Esophagus muscularis mucosa (tissue), 4 donors: ENCODE results near the gene CHRNB4. TPM values are rescaled to one million over a fixed set of nuclear protein-coding genes. Genes with fewer than 3 reads are reported as not detected.

Source experiments
- DNase-seq: peaks from one replicate; pipeline ENCODE4 v3.0.0-alpha.2; 2017; ENCODE audit errors: extremely low spot score
- H3K27ac ChIP-seq, 4 donors: fragments of 200-600 bp; sonication (generic); replicated peaks in 1 of 4; 1 replicate in 3 of 4; 2 replicates in 1 of 4; pipeline ENCODE4 v1.5.1; 2016 to 2019; ENCODE audit warnings: mild to moderate bottlenecking in 1 of 4
- H3K27me3 ChIP-seq, 4 donors: fragments of 200-600 bp; sonication (generic); one replicate each; pipeline versions ENCODE4 v1.5.1 to v1.6.0; 2016 to 2019
- H3K36me3 ChIP-seq, 4 donors: fragments of 200-600 bp; sonication (generic); one replicate each; pipeline ENCODE4 v1.5.1; 2016 to 2019
- H3K4me1 ChIP-seq, 4 donors: fragments of 200-600 bp; sonication (generic); one replicate each; pipeline ENCODE4 v1.5.1; 2016 to 2019
- H3K4me3 ChIP-seq, 4 donors: fragments of 200-600 bp; sonication (generic); 1 replicate in 2 of 4; 2 replicates in 2 of 4; pipeline ENCODE4 v1.5.1; 2016 to 2019; ENCODE audit warnings: mild to moderate bottlenecking in 4 of 4, moderate library complexity in 1 of 4
- H3K9me3 ChIP-seq, 4 donors: fragments of 200-600 bp; sonication (generic); 1 replicate in 3 of 4; 2 replicates in 1 of 4; pipeline ENCODE4 v1.5.1; 2016 to 2019
- EP300 ChIP-seq: sonication (generic); formaldehyde crosslinking; IDR thresholded peaks from one replicate; pipeline ENCODE4 v1.6.1; 2017; ENCODE audit warnings: antibody characterized with exemption
- POLR2A ChIP-seq: fragments of 450-650 bp; IDR thresholded peaks from one replicate; pipeline ENCODE4 v1.6.1; 2017; ENCODE audit warnings: antibody characterized with exemption, moderate library complexity, mild to moderate bottlenecking, low read depth
- POLR2AphosphoS5 ChIP-seq, 2 donors: sonication (generic); formaldehyde crosslinking; IDR thresholded peaks; one replicate each; pipeline ENCODE4 v1.6.1; 2017; ENCODE audit warnings: antibody characterized with exemption in 2 of 2
- WGBS: methylation state at CpG from one replicate; pipeline ENCODE4 v1.1.5; 2018; 5-methylcytosine and 5-hydroxymethylcytosine counted together
- intact Hi-C: fragments of 100-400 bp; cut with DNase I; formaldehyde crosslinking; loops from one replicate; pipeline ENCODE4 v1.15.1; 2023
- total RNA-seq, 4 donors: library from RNA; depleted of rRNA; stranded (reverse); fragments of >200 nt; gene quantifications; one replicate each; pipeline versions ENCODE4 v1.1.0 to v1.2.1, GENCODE V29; 2016
- TF ChIP-seq, protein P1 (sequence below), 3 experiments: fragments of 200-600 bp in 2 of 3; fragments of 450-650 bp in 1 of 3; sonication (generic) in 2 of 3; IDR thresholded peaks; one replicate each; pipeline ENCODE4 v1.5.1; 2017 to 2019; ENCODE audit warnings: antibody characterized with exemption in 3 of 3, mild to moderate bottlenecking in 2 of 3, moderate library complexity in 1 of 3

CHRNB4 gene
- total RNA-seq, 4 donors from 2014 or later, result 0.26 to 0.50 (median 0.34) TPM; not detected in 1

DNA sequence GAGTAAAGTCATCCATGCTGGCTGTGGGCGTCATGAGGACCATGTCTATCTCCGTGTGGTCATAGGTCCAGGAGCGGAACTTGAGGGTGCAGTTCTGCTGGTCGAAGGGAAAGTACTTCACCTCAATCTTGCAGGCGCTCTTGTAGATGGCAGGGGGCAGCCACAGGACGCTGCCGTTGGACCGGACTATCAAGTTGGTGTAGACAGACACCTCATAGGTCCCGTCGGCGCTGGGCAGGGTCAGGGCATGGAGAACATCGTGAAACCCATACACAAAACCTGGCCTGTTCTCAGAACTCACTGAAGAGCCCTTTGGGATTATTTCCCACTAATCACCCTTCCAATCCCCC, 11.3 kb downstream of the CHRNB4 start:
- Histone ChIP-seq H3K27me3 (peaks cover 0 to 31% (median 0%) of the 10 kb centered on the region in 4 donors), H3K4me3 (no peak overlapping the region), H3K4me1 (no peaks in the 10 kb centered on the region), H3K27ac (no peak overlapping the region), H3K9me3 (peaks cover 0 to 15% (median 9%) of the 10 kb centered on the region in 4 donors), H3K36me3 (no peaks in the 10 kb centered on the region)
- TF ChIP-seq, protein P1, sequence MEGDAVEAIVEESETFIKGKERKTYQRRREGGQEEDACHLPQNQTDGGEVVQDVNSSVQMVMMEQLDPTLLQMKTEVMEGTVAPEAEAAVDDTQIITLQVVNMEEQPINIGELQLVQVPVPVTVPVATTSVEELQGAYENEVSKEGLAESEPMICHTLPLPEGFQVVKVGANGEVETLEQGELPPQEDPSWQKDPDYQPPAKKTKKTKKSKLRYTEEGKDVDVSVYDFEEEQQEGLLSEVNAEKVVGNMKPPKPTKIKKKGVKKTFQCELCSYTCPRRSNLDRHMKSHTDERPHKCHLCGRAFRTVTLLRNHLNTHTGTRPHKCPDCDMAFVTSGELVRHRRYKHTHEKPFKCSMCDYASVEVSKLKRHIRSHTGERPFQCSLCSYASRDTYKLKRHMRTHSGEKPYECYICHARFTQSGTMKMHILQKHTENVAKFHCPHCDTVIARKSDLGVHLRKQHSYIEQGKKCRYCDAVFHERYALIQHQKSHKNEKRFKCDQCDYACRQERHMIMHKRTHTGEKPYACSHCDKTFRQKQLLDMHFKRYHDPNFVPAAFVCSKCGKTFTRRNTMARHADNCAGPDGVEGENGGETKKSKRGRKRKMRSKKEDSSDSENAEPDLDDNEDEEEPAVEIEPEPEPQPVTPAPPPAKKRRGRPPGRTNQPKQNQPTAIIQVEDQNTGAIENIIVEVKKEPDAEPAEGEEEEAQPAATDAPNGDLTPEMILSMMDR (IDR thresholded peaks at IDR 0.05), result no peak
- no peak for TF ChIP-seq POLR2A
- intact Hi-C loops, result no loop called here
- 95% methylated on average over 8 of the region's 12 CpGs for WGBS
- no peak for DNase-seq

DNA sequence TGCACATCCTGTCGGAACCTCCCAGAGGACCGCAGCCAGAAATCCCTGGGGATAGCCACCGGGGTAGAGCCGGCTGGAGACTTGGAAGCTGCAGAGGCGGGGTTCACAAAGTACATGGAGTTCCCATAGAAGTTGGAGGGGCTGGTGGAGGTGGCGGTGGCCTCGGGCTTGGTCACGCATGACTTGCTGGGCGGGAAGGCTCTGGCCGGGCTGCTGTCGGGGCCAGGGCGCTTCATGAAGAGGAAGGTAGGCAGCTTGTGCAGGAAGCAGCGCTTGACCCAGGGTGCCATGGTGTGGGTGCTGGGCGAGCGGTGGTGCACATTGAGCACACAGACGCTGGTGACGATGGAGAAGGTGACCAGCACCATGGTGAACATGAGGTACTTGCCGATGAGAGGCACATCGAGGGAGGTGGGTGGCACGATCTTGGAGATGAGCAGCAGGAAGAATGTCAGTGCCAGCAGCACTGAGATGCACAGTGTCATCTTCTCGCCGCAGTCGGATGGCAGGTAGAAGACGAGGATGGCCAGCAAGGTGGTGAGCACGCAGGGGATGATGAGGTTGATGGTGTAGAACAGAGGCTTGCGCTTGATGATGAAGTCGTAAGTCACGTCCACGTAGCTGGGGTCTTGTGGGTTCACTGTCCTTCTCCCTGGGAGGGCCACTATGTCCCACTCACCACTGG, 11.8 kb downstream of the CHRNB4 start:
- DNase-seq, result no peak
- intact Hi-C loops, result no loop called here
- no peaks in the 10 kb centered on the region for H3K36me3 ChIP-seq
- no peak overlapping the region for H3K27ac ChIP-seq
- 92% methylated on average over 29 of the region's 29 CpGs for WGBS
- H3K4me1 ChIP-seq, result no peaks in the 10 kb centered on the region
- no peak overlapping the region for H3K4me3 ChIP-seq
- no peak for TF ChIP-seq POLR2AphosphoS5 (IDR thresholded peaks at IDR 0.05)
- no peak for TF ChIP-seq EP300
- no peak for TF ChIP-seq POLR2A
- TF ChIP-seq, protein P1 (IDR thresholded peaks at IDR 0.05), result no peak
- peaks cover 0 to 15% (median 9%) of the 10 kb centered on the region in 4 donors for H3K9me3 ChIP-seq
- peaks cover 0 to 34% (median 0%) of the 10 kb centered on the region in 4 donors for H3K27me3 ChIP-seq

DNA sequence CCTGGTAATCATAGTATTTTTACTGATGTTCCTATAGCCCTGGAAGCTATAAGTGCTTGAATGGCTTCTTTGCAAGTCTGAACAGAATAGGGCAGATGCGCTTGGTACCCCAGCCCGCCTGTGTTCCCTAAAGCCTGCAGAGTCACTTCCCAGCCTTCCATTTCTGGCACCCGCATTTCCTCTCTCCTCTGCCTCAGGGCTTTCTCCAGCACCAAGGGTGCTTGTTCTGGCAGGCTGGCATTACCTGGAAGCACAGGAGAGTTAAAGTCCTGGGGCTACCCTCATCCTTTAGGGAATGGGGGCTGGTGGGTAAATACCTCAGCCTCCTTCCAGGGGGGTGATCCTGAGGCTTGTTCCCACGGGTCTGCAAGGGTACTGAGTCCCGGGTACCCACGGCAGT, 12.8 kb downstream of the CHRNB4 start:
- TF ChIP-seq, protein P1 (IDR thresholded peaks at IDR 0.05), result no peak
- TF ChIP-seq POLR2A (no peak), EP300 (no peak), POLR2AphosphoS5 (IDR thresholded peaks at IDR 0.05) (no peak)
- peaks cover 0 to 39% (median 0%) of the 10 kb centered on the region in 4 donors for H3K27me3 ChIP-seq

DNA sequence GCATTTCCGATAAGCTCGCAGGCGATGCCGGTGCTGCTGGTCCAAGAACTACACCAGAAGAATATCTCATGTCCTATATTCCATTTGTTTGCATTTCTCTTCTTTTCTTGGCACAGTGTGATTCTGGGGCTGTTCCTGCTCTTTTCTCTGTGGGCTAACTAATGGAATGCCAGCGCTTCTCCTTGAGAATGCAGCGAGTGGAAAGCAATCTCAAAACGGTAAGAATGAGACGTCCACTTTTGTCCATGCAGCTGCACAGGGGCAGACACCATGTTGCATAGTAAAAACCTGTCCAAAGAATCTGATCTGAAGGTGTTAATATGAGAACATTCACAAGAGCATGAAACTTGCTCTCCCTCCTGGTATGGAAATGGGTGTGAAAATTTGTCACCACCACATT, 13.7 kb downstream of the CHRNB4 start:
- Histone ChIP-seq H3K36me3 (no peaks in the 10 kb centered on the region), H3K4me3 (no peak overlapping the region), H3K9me3 (no peaks in the 10 kb centered on the region), H3K27ac (no peak overlapping the region), H3K27me3 (peaks cover 0 to 45% (median 0%) of the 10 kb centered on the region in 4 donors), H3K4me1 (no peaks in the 10 kb centered on the region)
- TF ChIP-seq, protein P1 (IDR thresholded peaks at IDR 0.05), result no peak
- no peak for TF ChIP-seq POLR2AphosphoS5 (IDR thresholded peaks at IDR 0.05)
- no peak for TF ChIP-seq POLR2A
- TF ChIP-seq EP300, result no peak
- DNase-seq, result no peak
- 82% methylated on average over 8 of the region's 8 CpGs for WGBS
- intact Hi-C loops, result no loop called here

More for the DNA sequence above, 12.8 kb downstream of the CHRNB4 start:
- Histone ChIP-seq H3K4me3 (no peak overlapping the region), H3K9me3 (peaks cover 0 to 7% (median 5%) of the 10 kb centered on the region in 4 donors), H3K4me1 (no peaks in the 10 kb centered on the region), H3K36me3 (no peaks in the 10 kb centered on the region), H3K27ac (no peak overlapping the region)
- WGBS, result 91% methylated on average over 5 of the region's 6 CpGs
- intact Hi-C loops, result no loop called here
- no peak for DNase-seq
